Measurements from ENCODE around the gene PEX6.

GRCh38 chr6:42979523-42980177 lies 669 bp upstream of the PEX6 start:
- no peak for TF ChIP-seq GATA3 (IDR thresholded peaks at IDR 0.05; ENCODE audit: low read depth, low read length)
- TF ChIP-seq GATA2 (IDR thresholded peaks at IDR 0.05; ENCODE audit: low read depth, low read length), result no peak
